Mammary epithelial cell (primary cell): Measurements from ENCODE around the gene COL20A1.

ENCODE experiments used
- EZH2 ChIP-seq: IDR thresholded peaks from 2 replicates; pipeline ENCODE4 v1.6.1; 2012; ENCODE audit warnings: low read length, inconsistent platforms, borderline replicate concordance
- TF ChIP-seq, protein P1 (sequence below), 2 donors: IDR thresholded peaks in 1 of 2; conservative IDR thresholded peaks in 1 of 2; 2 replicates each; pipeline ENCODE4 v1.5.1; 2011 to 2012; ENCODE audit warnings: inconsistent platforms in 2 of 2, low read length in 2 of 2, mild to moderate bottlenecking in 2 of 2, control low read depth in 1 of 2, low read depth in 1 of 2; ENCODE audit not compliant: insufficient read depth in 1 of 2; ENCODE audit errors: extremely low read depth in 1 of 2

GRCh38 chr20:63293871-63294535, 1.0 kb downstream of the COL20A1 start:
- TF ChIP-seq, protein P1, sequence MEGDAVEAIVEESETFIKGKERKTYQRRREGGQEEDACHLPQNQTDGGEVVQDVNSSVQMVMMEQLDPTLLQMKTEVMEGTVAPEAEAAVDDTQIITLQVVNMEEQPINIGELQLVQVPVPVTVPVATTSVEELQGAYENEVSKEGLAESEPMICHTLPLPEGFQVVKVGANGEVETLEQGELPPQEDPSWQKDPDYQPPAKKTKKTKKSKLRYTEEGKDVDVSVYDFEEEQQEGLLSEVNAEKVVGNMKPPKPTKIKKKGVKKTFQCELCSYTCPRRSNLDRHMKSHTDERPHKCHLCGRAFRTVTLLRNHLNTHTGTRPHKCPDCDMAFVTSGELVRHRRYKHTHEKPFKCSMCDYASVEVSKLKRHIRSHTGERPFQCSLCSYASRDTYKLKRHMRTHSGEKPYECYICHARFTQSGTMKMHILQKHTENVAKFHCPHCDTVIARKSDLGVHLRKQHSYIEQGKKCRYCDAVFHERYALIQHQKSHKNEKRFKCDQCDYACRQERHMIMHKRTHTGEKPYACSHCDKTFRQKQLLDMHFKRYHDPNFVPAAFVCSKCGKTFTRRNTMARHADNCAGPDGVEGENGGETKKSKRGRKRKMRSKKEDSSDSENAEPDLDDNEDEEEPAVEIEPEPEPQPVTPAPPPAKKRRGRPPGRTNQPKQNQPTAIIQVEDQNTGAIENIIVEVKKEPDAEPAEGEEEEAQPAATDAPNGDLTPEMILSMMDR (conservative IDR thresholded peaks at IDR 0.05 in 1 of 2, IDR thresholded peaks at IDR 0.05 in 1 of 2; ENCODE audit: extremely low read depth in 1 of 2, insufficient read depth in 1 of 2, low read depth in 1 of 2, low read length in 2 of 2), result no peak
- TF ChIP-seq EZH2, result no peak
